Measurements from ENCODE around the gene FAM3B.

GRCh38 chr21:41358193-41359166 is 41.9 kb downstream of the FAM3B start:
- TF ChIP-seq PBX3 (CRISPR knock-in tag; IDR thresholded peaks at IDR 0.05) (no peak), ZNF558 (tag by site-specific recombination; IDR thresholded peaks at IDR 0.05) (no peak), SP2 (tag by site-specific recombination; IDR thresholded peaks at IDR 0.05) (no peak), TRIM28 (IDR thresholded peaks at IDR 0.05; ENCODE audit: borderline replicate concordance, low read length) (no peak), CTCF (tag by site-specific recombination; IDR thresholded peaks at IDR 0.05) (no peak), MYNN (tag by site-specific recombination; IDR thresholded peaks at IDR 0.05; ENCODE audit: borderline replicate concordance) (no peak), ZNF324 (tag by site-specific recombination; IDR thresholded peaks at IDR 0.05) (no peak)

All from HEK293 (cell line).